GM10266 (cell line): ENCODE results near the gene SCGB1D2.
"Not testable (repeated sequence)": the region's sequence is repeated elsewhere in the genome, so short reads cannot be mapped to it uniquely, and the experiment has no call there.

Experiments
- DNase-seq: peaks from one replicate; pipeline ENCODE4 v3.0.0; 2012; ENCODE audit errors: extremely low spot score
- TF ChIP-seq, protein P1 (sequence below): IDR thresholded peaks from 2 replicates; pipeline ENCODE4 v1.5.1; 2012; ENCODE audit warnings: mild to moderate bottlenecking, low read depth; ENCODE audit not compliant: control insufficient read depth, insufficient read depth; ENCODE audit errors: missing control alignments

The SCGB1D2 gene, protein sequence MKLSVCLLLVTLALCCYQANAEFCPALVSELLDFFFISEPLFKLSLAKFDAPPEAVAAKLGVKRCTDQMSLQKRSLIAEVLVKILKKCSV

DNA sequence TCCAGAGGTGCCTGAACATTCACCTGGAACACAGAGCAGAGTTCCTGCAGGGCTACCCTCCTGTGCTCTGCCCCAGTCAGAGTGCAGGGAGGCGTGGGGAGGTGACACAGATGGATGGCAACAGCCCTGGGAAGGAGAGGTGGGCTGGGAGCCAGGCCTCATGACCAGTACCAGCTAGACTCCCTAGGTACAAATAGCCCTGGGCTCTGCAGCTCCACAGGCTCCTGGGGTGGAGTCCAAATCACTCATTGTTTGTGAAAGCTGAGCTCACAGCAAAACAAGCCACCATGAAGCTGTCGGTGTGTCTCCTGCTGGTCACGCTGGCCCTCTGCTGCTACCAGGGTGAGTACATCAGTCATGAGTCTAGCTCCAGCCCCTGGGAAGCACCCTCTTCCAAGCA is at the start of gene SCGB1D2:
SCGB1D2 (plus strand) TSS at position 219 of the 400 bp plus-strand sequence; CDS start at position 288, 69 bp downstream.
- TF ChIP-seq, protein P1, sequence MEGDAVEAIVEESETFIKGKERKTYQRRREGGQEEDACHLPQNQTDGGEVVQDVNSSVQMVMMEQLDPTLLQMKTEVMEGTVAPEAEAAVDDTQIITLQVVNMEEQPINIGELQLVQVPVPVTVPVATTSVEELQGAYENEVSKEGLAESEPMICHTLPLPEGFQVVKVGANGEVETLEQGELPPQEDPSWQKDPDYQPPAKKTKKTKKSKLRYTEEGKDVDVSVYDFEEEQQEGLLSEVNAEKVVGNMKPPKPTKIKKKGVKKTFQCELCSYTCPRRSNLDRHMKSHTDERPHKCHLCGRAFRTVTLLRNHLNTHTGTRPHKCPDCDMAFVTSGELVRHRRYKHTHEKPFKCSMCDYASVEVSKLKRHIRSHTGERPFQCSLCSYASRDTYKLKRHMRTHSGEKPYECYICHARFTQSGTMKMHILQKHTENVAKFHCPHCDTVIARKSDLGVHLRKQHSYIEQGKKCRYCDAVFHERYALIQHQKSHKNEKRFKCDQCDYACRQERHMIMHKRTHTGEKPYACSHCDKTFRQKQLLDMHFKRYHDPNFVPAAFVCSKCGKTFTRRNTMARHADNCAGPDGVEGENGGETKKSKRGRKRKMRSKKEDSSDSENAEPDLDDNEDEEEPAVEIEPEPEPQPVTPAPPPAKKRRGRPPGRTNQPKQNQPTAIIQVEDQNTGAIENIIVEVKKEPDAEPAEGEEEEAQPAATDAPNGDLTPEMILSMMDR: no peak
- DNase-seq: no peak

DNA sequence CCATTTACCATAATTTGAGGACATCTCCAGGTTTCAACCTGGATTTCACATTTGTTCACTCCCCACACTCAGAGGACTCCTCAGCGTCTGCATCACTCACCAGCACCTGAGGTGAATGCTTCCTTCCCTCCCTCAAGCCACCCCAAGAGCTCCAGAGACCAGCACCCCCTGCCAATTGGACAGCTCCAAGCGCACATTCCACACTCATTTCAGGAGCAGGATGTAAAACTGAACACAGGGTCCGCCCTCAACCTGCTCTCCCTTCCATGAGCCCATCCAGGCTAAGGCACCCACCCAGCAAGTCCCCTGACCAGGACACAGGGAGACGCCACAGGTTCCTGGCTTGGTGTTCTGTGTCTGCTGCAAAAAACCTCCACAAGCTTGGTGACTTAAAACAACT is 48.1 kb upstream of the SCGB1D2 start:
- DNase-seq: no peak
- TF ChIP-seq, protein P1: no peak

DNA sequence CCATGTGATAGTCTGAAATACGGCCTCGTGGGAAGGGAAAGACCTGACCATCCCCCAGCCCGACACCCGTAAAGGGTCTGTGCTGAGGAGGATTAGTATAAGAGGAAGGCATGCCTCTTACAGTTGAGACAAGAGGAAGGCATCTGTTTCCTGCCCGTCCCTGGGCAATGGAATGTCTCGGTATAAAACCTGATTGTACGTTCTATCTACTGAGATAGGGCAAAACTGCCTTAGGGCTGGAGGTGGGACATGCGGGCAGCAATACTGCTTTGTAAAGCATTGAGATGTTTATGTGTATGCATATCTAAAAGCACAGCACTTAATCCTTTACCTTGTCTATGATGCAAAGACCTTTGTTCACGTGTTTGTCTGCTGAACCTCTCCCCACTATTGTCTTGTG is 47.0 kb upstream of the SCGB1D2 start:
- DNase-seq: not testable (repeated sequence)

DNA sequence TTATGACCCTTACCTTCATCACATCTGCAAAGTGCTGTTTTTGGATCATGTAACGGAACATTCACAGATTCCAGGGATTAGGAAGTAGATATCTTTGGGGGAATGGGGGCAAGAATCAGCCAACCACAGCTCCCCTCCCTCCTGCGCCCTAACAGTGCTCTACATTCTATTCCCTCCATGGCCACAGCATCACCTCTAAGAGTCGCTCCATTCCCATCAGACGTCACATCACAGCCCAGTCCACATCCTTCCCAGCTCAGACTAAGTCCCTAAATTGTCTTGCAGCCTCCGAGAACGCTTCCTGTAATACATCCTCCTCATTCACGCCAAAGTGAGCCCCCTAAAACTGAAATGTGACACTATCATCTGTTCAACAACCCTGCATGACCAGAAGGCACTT is 46.1 kb upstream of the SCGB1D2 start:
- no peak for DNase-seq
- TF ChIP-seq, protein P1: no peak

DNA sequence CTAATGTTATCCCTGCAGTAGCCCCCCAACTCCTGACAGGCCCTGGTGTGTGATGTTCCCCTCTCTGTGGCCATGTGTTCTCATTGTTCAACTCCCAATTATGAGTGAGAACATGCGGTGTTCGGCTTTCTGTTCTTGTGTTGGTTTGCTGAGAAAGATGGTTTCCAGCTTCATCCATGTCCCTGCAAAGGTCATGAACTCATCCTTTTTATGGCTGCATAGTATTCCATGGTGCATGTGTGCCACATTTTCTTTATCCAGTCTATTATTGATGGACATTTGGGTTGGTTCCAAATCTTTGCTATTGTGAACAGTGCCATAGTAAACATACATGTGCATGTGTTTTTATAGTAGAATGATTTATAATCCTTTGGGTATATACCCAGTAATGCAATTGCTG is 44.6 kb upstream of the SCGB1D2 start:
- not testable (repeated sequence) for DNase-seq

DNA sequence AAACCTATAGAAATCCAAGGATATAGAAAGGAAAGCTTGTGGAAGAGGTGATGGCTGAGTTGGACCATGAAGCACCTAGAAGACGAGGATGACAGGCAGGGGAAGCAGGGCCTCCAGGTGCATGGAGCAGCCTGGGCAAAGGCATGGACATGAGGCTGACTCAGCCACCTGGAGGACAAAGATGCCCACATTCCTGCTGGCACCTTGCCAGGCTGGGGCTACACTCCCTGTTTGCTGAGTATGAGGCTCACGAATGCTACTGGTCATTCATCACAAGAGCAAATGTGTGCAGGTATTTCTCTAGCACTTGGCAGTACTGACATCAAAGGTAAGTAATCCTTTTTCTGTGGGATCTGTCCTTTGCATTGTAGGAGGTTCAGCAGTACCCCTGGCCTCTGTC is 40.7 kb upstream of the SCGB1D2 start:
- TF ChIP-seq, protein P1: no peak
- DNase-seq: no peak

DNA sequence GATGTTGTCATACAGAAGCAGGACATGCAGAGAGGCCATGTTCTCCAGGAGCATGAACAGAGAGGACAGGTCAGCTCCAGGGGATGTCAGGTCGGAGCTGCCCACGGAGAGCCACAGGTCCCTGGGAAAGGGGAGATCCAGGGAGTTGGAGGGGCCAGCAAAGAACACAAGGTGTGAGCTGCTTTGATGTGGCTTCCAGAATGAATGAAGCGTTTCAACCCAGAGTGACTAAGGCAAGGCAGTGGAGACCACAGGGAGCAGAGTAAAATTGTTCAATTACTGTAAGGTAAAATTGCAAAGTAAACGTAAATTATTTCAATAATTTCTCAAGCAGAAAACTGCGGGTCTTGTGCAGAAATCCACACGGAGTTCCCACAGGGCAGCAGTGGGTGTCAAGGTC is 39.1 kb upstream of the SCGB1D2 start:
- TF ChIP-seq, protein P1: no peak
- DNase-seq: no peak

DNA sequence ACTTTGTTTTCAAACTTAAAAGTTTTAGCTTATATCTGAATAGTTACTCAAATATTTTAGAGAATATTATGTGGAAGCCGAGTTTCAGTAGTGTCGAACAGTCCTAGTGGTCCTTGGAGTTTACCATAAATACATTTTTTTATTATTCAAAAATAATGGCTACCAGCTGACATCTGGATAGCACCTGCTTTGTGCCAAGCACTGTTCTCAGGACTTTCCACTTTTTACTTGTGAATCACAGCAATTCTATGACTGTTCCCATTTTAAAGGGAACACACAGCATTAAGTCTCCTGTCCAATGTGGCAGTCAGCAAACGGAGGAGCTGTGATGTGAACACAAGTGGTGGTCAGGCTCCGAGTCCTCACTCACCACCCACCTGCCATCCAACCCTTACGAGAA is 37.6 kb upstream of the SCGB1D2 start:
- TF ChIP-seq, protein P1: no peak
- DNase-seq: no peak
